GM12875 (cell line): ENCODE results near the gene ANP32A.

Experiments used
- H3K4me3 ChIP-seq: one replicate; pipeline ENCODE4 v1.5.1; 2011; ENCODE audit warnings: low read depth, low read length, control low read depth
- TF ChIP-seq, protein P1 (sequence below): IDR thresholded peaks from 2 replicates; pipeline ENCODE4 v1.5.1; 2011; ENCODE audit warnings: low read depth, mild to moderate bottlenecking, control low read depth, inconsistent platforms, low read length, moderate library complexity, borderline replicate concordance; ENCODE audit not compliant: insufficient read depth

ANP32A gene

GRCh38 chr15:68774521-68775235 is 46.0 kb downstream of the ANP32A start:
- TF ChIP-seq, protein P1, sequence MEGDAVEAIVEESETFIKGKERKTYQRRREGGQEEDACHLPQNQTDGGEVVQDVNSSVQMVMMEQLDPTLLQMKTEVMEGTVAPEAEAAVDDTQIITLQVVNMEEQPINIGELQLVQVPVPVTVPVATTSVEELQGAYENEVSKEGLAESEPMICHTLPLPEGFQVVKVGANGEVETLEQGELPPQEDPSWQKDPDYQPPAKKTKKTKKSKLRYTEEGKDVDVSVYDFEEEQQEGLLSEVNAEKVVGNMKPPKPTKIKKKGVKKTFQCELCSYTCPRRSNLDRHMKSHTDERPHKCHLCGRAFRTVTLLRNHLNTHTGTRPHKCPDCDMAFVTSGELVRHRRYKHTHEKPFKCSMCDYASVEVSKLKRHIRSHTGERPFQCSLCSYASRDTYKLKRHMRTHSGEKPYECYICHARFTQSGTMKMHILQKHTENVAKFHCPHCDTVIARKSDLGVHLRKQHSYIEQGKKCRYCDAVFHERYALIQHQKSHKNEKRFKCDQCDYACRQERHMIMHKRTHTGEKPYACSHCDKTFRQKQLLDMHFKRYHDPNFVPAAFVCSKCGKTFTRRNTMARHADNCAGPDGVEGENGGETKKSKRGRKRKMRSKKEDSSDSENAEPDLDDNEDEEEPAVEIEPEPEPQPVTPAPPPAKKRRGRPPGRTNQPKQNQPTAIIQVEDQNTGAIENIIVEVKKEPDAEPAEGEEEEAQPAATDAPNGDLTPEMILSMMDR = no peak
- H3K4me3 ChIP-seq = no peak overlapping the region

DNA sequence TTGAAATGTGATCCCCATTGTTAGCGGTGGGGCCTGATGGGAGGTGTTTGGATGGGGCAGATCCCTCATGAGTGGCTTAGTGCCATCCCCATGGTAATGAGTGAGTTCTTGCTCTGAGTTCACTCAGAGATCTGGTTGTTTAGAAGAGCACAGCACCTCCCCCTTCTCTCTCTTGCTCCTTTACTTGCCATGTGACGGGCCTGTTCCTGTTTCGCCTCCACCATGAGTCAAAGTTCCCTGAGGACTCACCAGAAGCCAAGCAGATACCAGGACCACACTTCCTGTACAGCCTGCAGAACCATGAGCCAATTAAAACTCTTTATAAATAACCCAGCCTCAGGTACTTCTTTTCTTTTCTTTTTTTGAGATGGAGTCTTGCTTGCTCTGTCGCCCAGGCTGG is 46.6 kb downstream of the ANP32A start:
- H3K4me3 ChIP-seq = no peak overlapping the region
- TF ChIP-seq, protein P1 = no peak

- no peak overlapping the region for H3K4me3 ChIP-seq
Observed at GRCh38 chr15:68773036-68773435, 47.7 kb downstream of the ANP32A start.

GRCh38 chr15:68770216-68770615 is 50.5 kb downstream of the ANP32A start:
- TF ChIP-seq, protein P1 = no peak
- no peak overlapping the region for H3K4me3 ChIP-seq

More at GRCh38 chr15:68773036-68773435, 47.7 kb downstream of the ANP32A start:
- TF ChIP-seq, protein P1 = no peak

DNA sequence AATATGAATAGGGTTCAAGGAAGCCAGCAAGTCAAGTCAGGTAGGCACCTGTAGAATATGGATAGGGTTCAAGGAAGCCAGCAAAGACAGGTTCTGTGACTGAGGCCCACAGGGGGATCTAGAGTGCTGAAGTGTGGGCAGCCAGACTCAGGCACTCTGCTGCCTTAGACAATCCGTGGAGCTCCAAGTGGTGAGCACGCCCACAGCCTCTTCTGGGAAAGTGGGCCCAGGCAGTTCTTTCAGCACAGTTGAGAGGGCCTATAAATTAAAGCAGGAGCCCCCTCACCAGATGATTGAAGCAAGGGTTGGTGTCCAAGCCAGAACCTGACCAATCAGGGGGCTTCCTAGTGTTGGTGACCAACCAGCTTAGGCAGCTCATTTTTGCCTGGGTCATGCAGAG is 51.0 kb downstream of the ANP32A start:
- H3K4me3 ChIP-seq = no peak overlapping the region
- TF ChIP-seq, protein P1 = no peak

DNA sequence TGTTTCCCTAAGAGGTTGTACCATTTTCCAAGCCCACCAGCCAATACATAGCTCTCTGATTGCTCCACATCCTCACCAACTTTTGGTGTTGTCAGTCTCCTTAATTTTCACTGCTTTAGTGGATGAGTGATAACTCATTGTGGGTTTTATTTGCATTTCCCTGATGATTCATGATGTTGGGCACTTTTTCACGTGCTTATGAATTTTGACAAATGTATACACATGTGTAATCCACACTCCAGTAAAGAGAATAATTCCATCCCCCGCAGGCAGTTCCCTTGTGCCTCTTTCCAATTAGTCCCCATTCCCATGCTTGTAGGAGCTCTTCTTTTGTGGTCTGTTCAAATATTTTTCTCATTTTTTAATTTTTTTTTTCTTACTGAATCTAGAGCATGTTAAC is 52.4 kb downstream of the ANP32A start:
- TF ChIP-seq, protein P1 = no peak
- H3K4me3 ChIP-seq = no peak overlapping the region

GRCh38 chr15:68767833-68768232 is 52.9 kb downstream of the ANP32A start:
- no peak overlapping the region for H3K4me3 ChIP-seq
- TF ChIP-seq, protein P1 = no peak
